Lower lobe of right lung (tissue), 2 donors: Measurements from ENCODE around the gene S100A4. TPM values are rescaled to one million over a fixed set of nuclear protein-coding genes. Genes with fewer than 3 reads are reported as not detected.

ENCODE experiments used
- ATAC-seq, 2 donors: fragments of 200-7000 bp; cut with Tn5 transposase; one replicate each; pipeline ENCODE4 v1.9.1; 2020 to 2022; ENCODE audit warnings: mild to moderate bottlenecking in 2 of 2, moderate library complexity in 2 of 2
- DNase-seq: peaks from one replicate; pipeline ENCODE4 v3.0.0-alpha.2; 2020
- H3K27ac ChIP-seq: fragments of 200-600 bp; one replicate; pipeline ENCODE4 v1.8.0; 2022
- H3K27me3 ChIP-seq: fragments of 200-600 bp; one replicate; pipeline ENCODE4 v1.8.0; 2022; ENCODE audit warnings: low read depth
- H3K36me3 ChIP-seq: fragments of 200-600 bp; one replicate; pipeline ENCODE4 v1.8.0; 2022; ENCODE audit warnings: mild to moderate bottlenecking
- H3K4me1 ChIP-seq: fragments of 200-600 bp; one replicate; pipeline ENCODE4 v1.8.0; 2022
- H3K4me3 ChIP-seq: fragments of 200-600 bp; one replicate; pipeline ENCODE4 v1.8.0; 2022; ENCODE audit warnings: mild to moderate bottlenecking
- H3K9me3 ChIP-seq: fragments of 200-600 bp; one replicate; pipeline ENCODE4 v1.8.0; 2022
- CTCF ChIP-seq: fragments of 200-600 bp; IDR thresholded peaks from one replicate; pipeline ENCODE4 v1.8.0; 2022; ENCODE audit warnings: antibody characterized with exemption, mild to moderate bottlenecking
- intact Hi-C: fragments of 100-400 bp; cut with DNase I; formaldehyde crosslinking; loops from one replicate; pipeline ENCODE4 v1.11.0; 2022
- total RNA-seq: library from RNA; stranded (reverse); fragmentation: NEBNext Ultra II Directional; extraction: Animal tissue kit (Norgen Biotek cat#: 25700); gene quantifications from one replicate; pipeline ENCODE4 v1.2.1, GENCODE V29; 2021
- donor health status: DM: no; HTN: yes; CAD: no; lungs with severe emphysema.

The S100A4 gene
- total RNA-seq, 1 donor from 2014 or later, result 600 TPM

GRCh38 chr1:153509729-153510354 is 35.8 kb downstream of the S100A4 start:
- peak; percentile 68 for TF ChIP-seq CTCF
- DNase-seq (peak; percentile 70), ATAC-seq (peak; percentile 50 to 52)
- H3K9me3 ChIP-seq, result no peaks in the 10 kb centered on the region
- H3K4me1 ChIP-seq, result peaks cover 7% of the 10 kb centered on the region
- H3K27ac ChIP-seq, result no peak overlapping the region
- intact Hi-C loops, result loop anchor here (10.0 kb wide), 1 partner anchor 55 kb away; the partner anchor contains the start of gene S100A2
- H3K36me3 ChIP-seq, result no peaks in the 10 kb centered on the region
- H3K27me3 ChIP-seq, result no peaks in the 10 kb centered on the region
- no peak overlapping the region for H3K4me3 ChIP-seq

GRCh38 chr1:153509036-153509435 is 36.6 kb downstream of the S100A4 start:
- Histone ChIP-seq H3K4me3 (no peak overlapping the region), H3K9me3 (no peaks in the 10 kb centered on the region), H3K36me3 (no peaks in the 10 kb centered on the region), H3K4me1 (peaks cover 7% of the 10 kb centered on the region), H3K27me3 (no peaks in the 10 kb centered on the region), H3K27ac (no peak overlapping the region)
- no peak for TF ChIP-seq CTCF
- DNase-seq (no peak), ATAC-seq (no peak)
- intact Hi-C loops, result no loop called here

GRCh38 chr1:153507926-153508583 is 37.6 kb downstream of the S100A4 start:
- H3K36me3 ChIP-seq, result no peaks in the 10 kb centered on the region
- no peaks in the 10 kb centered on the region for H3K9me3 ChIP-seq
- DNase-seq (no peak), ATAC-seq (no peak)
- H3K27me3 ChIP-seq, result no peaks in the 10 kb centered on the region
- TF ChIP-seq CTCF, result no peak
- H3K4me1 ChIP-seq, result peaks cover 7% of the 10 kb centered on the region
- H3K4me3 ChIP-seq, result no peak overlapping the region
- intact Hi-C loops, result no loop called here
- peak overlapping the region; percentile 41 for H3K27ac ChIP-seq

- H3K27me3 ChIP-seq, result no peaks in the 10 kb centered on the region
- intact Hi-C loops, result no loop called here
- peak; percentile 55 for DNase-seq
- H3K9me3 ChIP-seq, result no peaks in the 10 kb centered on the region
- peak overlapping the region; percentile 41 for H3K27ac ChIP-seq
- H3K4me1 ChIP-seq, result peaks cover 7% of the 10 kb centered on the region
- no peak for TF ChIP-seq CTCF
- H3K4me3 ChIP-seq, result no peak overlapping the region
- peak; percentile 61 to 80 for ATAC-seq
- no peaks in the 10 kb centered on the region for H3K36me3 ChIP-seq
Observed at GRCh38 chr1:153506831-153507413, 38.7 kb downstream of the S100A4 start.

GRCh38 chr1:153506386-153506785 is 39.2 kb downstream of the S100A4 start:
- no peak overlapping the region for H3K4me3 ChIP-seq
- H3K4me1 ChIP-seq, result peaks cover 7% of the 10 kb centered on the region
- no peak for DNase-seq
- ATAC-seq, result no peak
- H3K9me3 ChIP-seq, result no peaks in the 10 kb centered on the region
- no peaks in the 10 kb centered on the region for H3K27me3 ChIP-seq
- intact Hi-C loops, result no loop called here
- H3K36me3 ChIP-seq, result no peaks in the 10 kb centered on the region
- H3K27ac ChIP-seq, result no peak overlapping the region
- no peak for TF ChIP-seq CTCF
